Measurements from ENCODE around the gene DDAH2.

The DDAH2 gene

DNA sequence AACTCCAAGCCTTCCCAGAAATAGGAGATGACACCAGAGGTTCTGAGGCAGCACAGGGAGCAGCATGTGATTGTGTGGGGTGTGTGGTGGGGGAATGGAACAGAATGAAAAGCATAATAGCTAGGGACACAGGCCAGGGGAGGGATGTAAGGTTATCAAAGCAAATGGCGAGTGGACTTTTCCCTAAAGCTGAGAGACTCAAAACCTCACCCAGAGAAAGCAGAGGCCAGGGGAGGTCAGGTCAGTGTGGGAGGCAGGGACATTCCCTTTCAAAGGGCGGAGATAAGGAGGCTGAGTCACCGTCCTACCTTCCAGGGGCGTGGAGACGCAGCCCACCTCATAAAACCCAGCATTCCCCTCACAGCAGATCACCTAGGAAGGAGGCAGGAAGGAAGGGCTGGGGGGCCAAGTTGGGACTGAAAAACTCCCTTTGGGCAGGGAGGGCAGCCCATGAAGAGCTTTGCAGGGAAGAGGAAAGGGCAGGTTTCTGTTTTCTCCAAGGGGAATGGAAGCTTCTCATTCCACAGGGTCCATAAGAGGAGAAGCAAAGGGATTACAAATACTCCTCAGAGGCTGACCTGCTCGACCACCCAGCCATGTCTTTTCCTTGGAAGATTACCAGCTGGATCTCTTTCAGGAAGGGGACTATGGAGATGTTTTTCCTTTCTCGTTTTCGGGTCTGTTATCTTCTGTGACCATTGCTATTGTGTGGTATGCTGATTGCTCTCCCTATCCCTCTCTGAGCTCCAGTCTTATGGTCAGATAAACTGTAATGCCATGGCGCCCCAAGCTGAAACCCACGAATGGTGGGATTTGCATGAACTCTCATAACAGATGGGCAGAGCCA, 38.6 kb downstream of the DDAH2 start:
- no peak for DNase-seq (ENCODE audit: low read depth)

DNA sequence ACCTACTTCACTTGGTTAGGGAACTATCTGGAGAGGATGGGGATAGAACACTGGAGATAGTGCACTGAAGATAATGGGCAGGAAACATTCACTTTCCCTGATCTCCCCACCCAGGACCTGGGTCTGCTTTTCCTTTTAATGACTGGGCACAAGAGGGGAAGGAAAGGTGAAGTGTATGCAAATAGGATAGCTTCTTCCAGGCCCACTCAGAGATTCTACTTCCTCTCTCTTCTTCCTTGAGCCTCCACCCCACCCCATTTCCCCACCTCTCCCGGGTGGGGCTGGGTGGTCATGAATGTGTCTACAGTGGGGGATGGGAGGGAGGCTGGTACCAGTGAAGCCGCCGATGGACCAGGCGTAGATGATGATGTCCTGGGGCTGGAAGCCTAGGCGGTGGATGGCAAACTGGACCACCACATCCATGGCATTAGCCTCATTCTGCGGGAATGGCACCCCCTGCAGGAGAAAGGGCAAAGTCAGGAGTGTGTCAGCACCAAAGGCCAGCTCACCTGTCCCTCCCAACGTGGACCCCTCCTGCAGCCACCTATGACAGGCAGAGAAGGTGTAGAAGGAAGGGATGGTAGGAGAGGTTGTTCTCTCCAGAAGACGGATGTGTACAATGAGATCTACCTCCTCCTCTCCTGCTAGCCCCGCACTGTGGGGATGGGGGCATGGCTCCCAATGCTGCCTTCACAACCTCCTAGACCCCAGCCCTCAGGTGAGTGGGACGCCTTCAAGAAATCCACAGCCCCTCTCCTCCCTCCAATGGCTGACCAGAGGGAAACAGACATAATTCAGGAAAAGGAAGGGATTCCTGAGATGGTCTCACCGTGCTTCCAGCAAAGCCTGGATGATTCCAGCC, 39.6 kb downstream of the DDAH2 start:
- no peak for DNase-seq (ENCODE audit: low read depth)

DNA sequence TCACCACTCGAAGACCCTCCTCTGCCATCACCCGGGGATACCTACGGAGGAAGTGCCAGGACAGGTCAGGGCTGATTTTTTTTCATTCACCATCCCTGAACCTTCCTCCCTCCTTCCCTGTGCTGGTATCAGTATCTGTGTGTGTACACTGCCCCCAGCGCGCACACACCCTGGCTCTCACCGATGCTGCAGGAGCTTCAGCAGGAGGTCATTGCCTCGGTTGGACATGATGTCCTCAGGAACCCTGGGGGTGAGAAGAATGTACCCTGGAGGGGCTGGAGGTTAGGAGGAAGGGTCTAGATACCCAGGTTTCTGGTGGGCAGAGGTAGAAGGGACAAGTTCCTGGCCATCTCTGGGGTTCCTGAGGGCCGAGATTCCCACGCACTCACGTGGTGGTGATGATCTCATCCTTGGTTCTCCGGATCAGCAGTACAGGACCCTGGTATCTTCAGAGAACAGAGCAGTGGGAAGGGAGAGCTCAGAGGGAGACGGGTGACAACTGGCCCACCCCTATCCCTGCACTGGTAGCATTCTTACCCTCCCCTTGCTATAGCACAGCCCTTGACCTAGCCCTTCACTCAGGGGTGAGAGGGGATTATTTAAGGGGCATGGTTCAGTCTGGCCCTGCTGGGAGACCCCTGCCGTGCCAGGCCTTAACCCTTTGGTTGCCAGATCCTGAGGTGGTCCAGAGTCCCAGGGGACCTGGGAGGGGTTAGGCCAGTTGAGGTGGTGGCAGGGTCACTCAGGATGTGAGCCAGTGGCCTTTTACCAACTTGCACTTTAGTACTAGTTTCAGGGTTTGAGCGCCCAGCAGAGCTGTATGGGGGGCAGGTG, 41.0 kb downstream of the DDAH2 start:
- no peak for DNase-seq (ENCODE audit: low read depth)

- DNase-seq (ENCODE audit: low read depth) = no peak
Measured at GRCh38 chr6:31687321-31687720, 41.8 kb downstream of the DDAH2 start.

- no peak for DNase-seq (ENCODE audit: low read depth)
Measured at GRCh38 chr6:31686483-31686882, 42.6 kb downstream of the DDAH2 start.

DNA sequence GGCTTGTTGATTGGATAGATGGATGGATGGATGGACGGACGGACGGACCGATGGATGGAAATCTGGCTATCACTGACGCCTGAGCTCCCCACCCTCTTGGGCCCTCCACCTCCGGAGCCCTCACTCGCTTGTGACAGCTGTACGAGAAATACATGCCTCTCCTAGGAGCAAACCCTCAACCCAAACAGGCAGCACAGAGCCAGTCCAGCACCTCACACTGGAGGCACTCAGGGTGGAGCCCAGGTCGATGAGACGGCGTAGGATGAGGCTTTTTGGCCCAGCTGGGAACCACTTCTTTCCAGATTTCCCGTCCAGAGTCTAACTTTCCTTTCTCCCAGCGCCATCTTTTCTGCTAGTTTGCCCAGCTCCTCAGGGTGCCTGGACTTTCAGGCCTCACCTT, 45.5 kb downstream of the DDAH2 start:
- DNase-seq (ENCODE audit: low read depth) = no peak

DNA sequence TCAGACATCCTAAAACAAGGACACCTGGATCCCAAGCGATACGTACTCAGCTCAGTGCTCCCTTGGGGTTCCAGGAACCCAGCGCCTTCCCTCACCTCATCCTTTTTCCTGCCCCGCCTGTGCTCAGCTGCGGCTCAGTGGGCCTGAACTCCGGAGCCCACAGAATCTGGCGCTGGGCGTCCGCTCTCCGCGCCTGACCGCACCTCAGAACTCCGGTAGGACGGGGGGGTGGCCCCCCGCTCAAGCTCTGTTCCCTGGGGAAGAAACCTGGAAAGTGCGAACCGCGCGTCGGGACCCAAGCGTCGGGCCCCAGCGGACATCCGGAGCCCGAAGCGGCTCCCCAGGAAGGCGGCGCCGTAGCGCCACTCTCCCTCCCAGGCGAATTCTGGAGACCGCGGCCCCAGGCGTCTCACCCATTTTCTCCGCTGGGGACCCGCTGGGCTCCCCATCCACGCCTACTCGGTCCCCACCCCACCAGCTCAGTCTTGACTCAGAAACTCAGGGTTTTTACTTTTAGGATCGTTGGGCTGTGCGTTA, 47.9 kb downstream of the DDAH2 start:
- DNase-seq (ENCODE audit: low read depth) = no peak

DNA sequence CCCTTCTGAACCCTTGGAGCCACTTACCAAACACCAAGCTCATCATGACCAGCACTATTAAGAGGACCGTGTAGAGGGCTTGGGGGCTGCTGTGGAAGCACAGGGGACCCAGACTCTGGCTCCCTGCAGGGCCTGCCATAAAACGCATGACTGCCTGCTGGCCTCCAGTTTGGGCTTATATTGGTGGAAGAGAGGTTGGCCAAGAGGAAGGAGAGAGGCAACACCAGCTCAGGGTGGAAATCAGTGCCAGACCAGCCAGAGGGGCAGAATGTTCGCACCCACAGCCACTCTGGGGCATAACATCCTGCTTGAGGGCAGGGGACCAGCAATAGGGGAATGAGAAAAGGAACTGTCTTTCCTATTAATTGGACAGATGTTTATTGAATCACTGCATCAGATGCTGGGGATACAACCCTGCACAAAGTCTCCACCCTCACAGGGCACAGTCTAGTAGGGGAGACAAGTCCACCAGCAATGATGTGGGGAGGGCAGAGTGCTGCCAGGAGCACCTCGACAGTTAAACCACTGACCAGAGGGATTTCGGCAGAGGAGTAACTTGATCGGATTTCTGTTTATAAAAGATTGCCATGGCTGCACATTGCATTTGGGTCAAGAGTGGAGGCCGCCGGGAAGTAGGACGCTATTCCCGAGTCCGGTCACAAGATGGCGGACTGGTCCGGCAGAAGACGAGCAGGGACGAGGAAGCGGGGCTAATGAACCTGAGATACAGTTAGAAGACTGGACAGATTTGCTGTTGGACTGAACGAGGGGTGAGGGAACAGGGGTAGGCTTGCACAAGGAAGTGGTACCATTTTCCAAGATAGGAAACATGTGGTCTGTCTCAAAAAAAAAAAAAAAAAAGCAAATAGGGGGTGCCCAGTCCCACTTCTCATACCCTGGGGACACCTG, 48.6 kb downstream of the DDAH2 start, which contains the start of gene LY6G5C:
Gene LY6G5C (minus strand): TSS at position 842 of the 909 bp plus-strand sequence. CDS start 694 bp downstream, at position 148.
- peak; percentile 81 for DNase-seq (ENCODE audit: low read depth)

GRCh38 chr6:31677955-31678354, 51.1 kb downstream of the DDAH2 start:
- no peak for DNase-seq (ENCODE audit: low read depth)

Data from stromal cell of bone marrow (primary cell).